Neuronal stem cell (in vitro differentiated cells): ENCODE measurements around the gene SOAT2. TPM values are rescaled to one million over a fixed set of nuclear protein-coding genes. Genes with fewer than 3 reads are reported as not detected.
A peak's percentile ranks its signal among the peaks of the same experiment; 100 is the strongest.

ENCODE experiments used
- DNase-seq: peaks from one replicate; pipeline ENCODE4 v3.0.0-alpha.2; 2013; ENCODE audit warnings: low spot score
- H2AFZ ChIP-seq: one replicate; pipeline ENCODE4 v1.6.1; 2013; ENCODE audit warnings: mild to moderate bottlenecking, low read length, inconsistent platforms
- H2AK5ac ChIP-seq: 2 replicates; pipeline ENCODE4 v1.6.1; 2013; ENCODE audit warnings: low read depth, mild to moderate bottlenecking, inconsistent platforms, low read length, moderate library complexity, mixed read lengths
- H2BK120ac ChIP-seq: 2 replicates; pipeline ENCODE4 v1.6.1; 2013; ENCODE audit warnings: low read depth, mild to moderate bottlenecking, inconsistent platforms, low read length, moderate library complexity, mixed read lengths
- H2BK12ac ChIP-seq: one replicate; pipeline ENCODE4 v1.6.1; 2013; ENCODE audit warnings: low read length, inconsistent platforms
- H2BK15ac ChIP-seq: 2 replicates; pipeline ENCODE4 v1.6.1; 2013; ENCODE audit warnings: mild to moderate bottlenecking, low read length, inconsistent platforms, mixed read lengths
- H2BK5ac ChIP-seq: one replicate; pipeline ENCODE4 v1.6.1; 2013; ENCODE audit warnings: inconsistent platforms, mild to moderate bottlenecking, low read length, moderate library complexity
- H3K14ac ChIP-seq: one replicate; pipeline ENCODE4 v1.6.1; 2013; ENCODE audit warnings: low read length, inconsistent platforms
- H3K18ac ChIP-seq: 2 replicates; pipeline ENCODE4 v1.6.1; 2013; ENCODE audit warnings: low read length, inconsistent platforms
- H3K23ac ChIP-seq: 2 replicates; pipeline ENCODE4 v1.6.1; 2013; ENCODE audit warnings: low read depth, mild to moderate bottlenecking, mixed read lengths, low read length, inconsistent platforms; ENCODE audit not compliant: poor library complexity
- H3K27ac ChIP-seq: replicated peaks from 3 replicates; pipeline ENCODE4 v1.5.1; 2013; ENCODE audit warnings: low read length, inconsistent platforms
- H3K27me3 ChIP-seq, 3 experiments: 2 replicates each; pipeline ENCODE4 v1.6.1; 2013; ENCODE audit warnings: low read length in 3 of 3, mild to moderate bottlenecking in 2 of 3, inconsistent platforms in 1 of 3, low read depth in 1 of 3, mixed read lengths in 1 of 3, moderate library complexity in 1 of 3; ENCODE audit not compliant: control insufficient read depth in 3 of 3, insufficient read depth in 3 of 3
- H3K36me3 ChIP-seq, 2 donors: replicated peaks in 1 of 2; 2 replicates each; pipeline ENCODE4 v1.6.1; 2013; ENCODE audit warnings: low read length in 2 of 2; ENCODE audit not compliant: control insufficient read depth in 2 of 2, insufficient read depth in 2 of 2
- H3K4ac ChIP-seq: 2 replicates; pipeline ENCODE4 v1.6.1; 2013; ENCODE audit warnings: inconsistent platforms, mild to moderate bottlenecking, low read length, moderate library complexity
- H3K4me1 ChIP-seq, 2 donors: 1 replicate in 1 of 2; 2 replicates in 1 of 2; pipeline ENCODE4 v1.6.1; 2013; ENCODE audit warnings: low read length in 2 of 2, low read depth in 1 of 2; ENCODE audit not compliant: control insufficient read depth in 2 of 2, insufficient read depth in 1 of 2
- H3K4me2 ChIP-seq: one replicate; pipeline ENCODE4 v1.6.1; 2013; ENCODE audit warnings: mild to moderate bottlenecking, low read length, inconsistent platforms; ENCODE audit not compliant: insufficient read depth, poor library complexity, severe bottlenecking
- H3K4me3 ChIP-seq, 2 donors: 2 replicates each; pipeline ENCODE4 v1.5.1; 2013; ENCODE audit warnings: low read length in 2 of 2, mild to moderate bottlenecking in 2 of 2, inconsistent platforms in 1 of 2, moderate library complexity in 1 of 2
- H3K79me1 ChIP-seq: one replicate; pipeline ENCODE4 v1.6.1; 2013; ENCODE audit warnings: low read depth, mild to moderate bottlenecking, inconsistent platforms, low read length, moderate library complexity
- H3K9ac ChIP-seq: one replicate; pipeline ENCODE4 v1.6.1; 2013; ENCODE audit warnings: mild to moderate bottlenecking, low read depth, low read length, inconsistent platforms; ENCODE audit not compliant: poor library complexity
- H3K9me3 ChIP-seq, 2 donors: replicated peaks in 1 of 2; 2 replicates each; pipeline versions ENCODE3 to v1.6.1; 2013; ENCODE audit warnings: low read length in 2 of 2, mild to moderate bottlenecking in 2 of 2, inconsistent platforms in 1 of 2, low read depth in 1 of 2, mixed read lengths in 1 of 2, moderate library complexity in 1 of 2; ENCODE audit not compliant: control insufficient read depth in 2 of 2, insufficient read depth in 1 of 2
- H4K8ac ChIP-seq: one replicate; pipeline ENCODE4 v1.6.1; 2013; ENCODE audit warnings: low read depth, mild to moderate bottlenecking, inconsistent platforms, low read length, moderate library complexity
- H4K91ac ChIP-seq: one replicate; pipeline ENCODE4 v1.6.1; 2013; ENCODE audit warnings: low read length, low read depth, mild to moderate bottlenecking, inconsistent platforms; ENCODE audit not compliant: poor library complexity
- WGBS, 2 donors: extraction: QIAGEN DNeasy Blood & Tissue Kit; methylation state at CpG; one replicate each; pipeline ENCODE4 v1.1.7; 2013; ENCODE audit warnings: missing lambda C conversion rate in 2 of 2, mixed read lengths in 1 of 2; ENCODE audit not compliant: insufficient read length in 2 of 2, insufficient replicate concordance in 1 of 2; ENCODE audit errors: extremely low coverage in 2 of 2; 5-methylcytosine and 5-hydroxymethylcytosine counted together
- polyA plus RNA-seq, 2 experiments: library from polyadenylated mRNA; stranded (reverse); fragments of 200-250 nt; gene quantifications; one replicate each; pipeline ENCODE4 v1.2.3, GENCODE V29; 2013

Gene SOAT2
- polyA plus RNA-seq (2013, experiment 1 of 2): not detected
- not detected for polyA plus RNA-seq (2013, experiment 2 of 2)

GRCh38 chr12:53102883-53103807 is at the start of gene SOAT2:
Gene SOAT2 (plus strand): TSS chr12:53103486. CDS start chr12:53103578, 92 bp downstream.
- Histone ChIP-seq H2BK12ac (no peak within 1 kb of the TSS), H2BK15ac (no peak within 1 kb of the TSS), H4K91ac (no peak within 1 kb of the TSS), H3K9ac (no peak within 1 kb of the TSS), H3K27ac (no peak within 1 kb of the TSS), H3K27me3 (peaks cover 3 to 31% (median 12%) of the 10 kb centered on the region in 3 experiments), H3K4me1 (peaks cover 10 to 25% of the 10 kb centered on the region in 2 donors), H3K4me3 (no peak within 1 kb of the TSS), H3K36me3 (no peaks in the 10 kb centered on the region), H3K79me1 (no peaks in the 10 kb centered on the region), H3K18ac (no peak within 1 kb of the TSS), H2AFZ (no peak within 1 kb of the TSS), H3K23ac (no peak within 1 kb of the TSS), H2BK120ac (no peak within 1 kb of the TSS), H3K9me3 (no peaks in the 10 kb centered on the region), H4K8ac (no peak within 1 kb of the TSS), H3K14ac (no peak within 1 kb of the TSS), H3K4me2 (no peak within 1 kb of the TSS), H3K4ac (no peak within 1 kb of the TSS), H2BK5ac (no peak within 1 kb of the TSS), H2AK5ac (peak within 1 kb of the TSS; percentile 63)
- no peak for DNase-seq
- no CpG with 5 or more reads among the region's 23 CpGs for WGBS, 2 donors

GRCh38 chr12:53054112-53054878 is 49.0 kb upstream of the SOAT2 start:
- Histone ChIP-seq H3K18ac (peak overlapping the region; percentile 95), H3K27ac (no peak overlapping the region), H3K9ac (peak overlapping the region; percentile 78), H3K36me3 (no peaks in the 10 kb centered on the region), H2BK12ac (peak overlapping the region; percentile 52), H3K4me1 (peaks cover 25 to 26% of the 10 kb centered on the region in 2 donors), H4K91ac (no peak overlapping the region), H2AK5ac (no peak overlapping the region), H2BK15ac (peak overlapping the region; percentile 100), H2BK5ac (peak overlapping the region; percentile 79), H3K4me2 (peak overlapping the region; percentile 94), H3K9me3 (no peaks in the 10 kb centered on the region), H3K4ac (no peak overlapping the region), H2BK120ac (no peak overlapping the region), H3K23ac (peak overlapping the region; percentile 98), H3K14ac (no peak overlapping the region), H3K27me3 (no peaks in the 10 kb centered on the region), H3K4me3 (peak overlapping the region in 1 of 2 donors; percentile 88), H3K79me1 (no peaks in the 10 kb centered on the region), H4K8ac (no peak overlapping the region), H2AFZ (no peak overlapping the region)
- DNase-seq: peak; percentile 93
- WGBS, 2 donors: no CpG with 5 or more reads among the region's 48 CpGs

- no peak overlapping the region for H3K23ac ChIP-seq
- no peak overlapping the region for H3K9ac ChIP-seq
- no peak overlapping the region for H4K91ac ChIP-seq
- H3K27me3 ChIP-seq: no peaks in the 10 kb centered on the region
- no CpG with 5 or more reads among the region's 15 CpGs for WGBS, 2 donors
- no peak overlapping the region for H2AFZ ChIP-seq
- DNase-seq: no peak
- no peak overlapping the region for H3K4me2 ChIP-seq
- no peak overlapping the region for H2BK5ac ChIP-seq
- H2BK120ac ChIP-seq: no peak overlapping the region
- no peak overlapping the region for H3K4ac ChIP-seq
- peak overlapping the region; percentile 82 for H2BK12ac ChIP-seq
- H3K27ac ChIP-seq: no peak overlapping the region
- H2BK15ac ChIP-seq: no peak overlapping the region
- no peaks in the 10 kb centered on the region for H3K36me3 ChIP-seq
- H2AK5ac ChIP-seq: peak overlapping the region; percentile 48
- no peak overlapping the region for H3K4me3 ChIP-seq
- no peak overlapping the region for H3K14ac ChIP-seq
- no peaks in the 10 kb centered on the region for H3K79me1 ChIP-seq
- H3K18ac ChIP-seq: no peak overlapping the region
- H3K9me3 ChIP-seq: no peaks in the 10 kb centered on the region
- H3K4me1 ChIP-seq: peaks cover 12 to 14% of the 10 kb centered on the region in 2 donors
- no peak overlapping the region for H4K8ac ChIP-seq
These were observed 47.6 kb upstream of the SOAT2 start for GRCh38 chr12:53055471-53056266.
